AG04449 (cell line): ENCODE measurements around the gene SLC17A8.

Source experiments
- CTCF ChIA-PET: fragments of 350-600 bp; formaldehyde crosslinking; extraction: SDS; loops from one replicate; lab custom pipeline; 2021; ENCODE audit warnings: antibody characterized with exemption; lab: Yijun Ruan, JAX
- POLR2A ChIA-PET: fragments of 400-600, 350-600 bp; formaldehyde crosslinking; extraction: SDS; loops from one replicate; lab custom pipeline; 2020; ENCODE audit warnings: antibody characterized with exemption, inconsistent platforms; lab: Yijun Ruan, JAX
- DNase-seq: peaks from one replicate; pipeline ENCODE4 v3.0.0-alpha.2; 2010; ENCODE audit warnings: low read depth, low spot score
- H3K4me3 ChIP-seq: 2 replicates; pipeline ENCODE4 v1.5.1; 2011; ENCODE audit warnings: low read depth, mild to moderate bottlenecking, control low read depth, low read length
- TF ChIP-seq, protein P1 (sequence below): IDR thresholded peaks from one replicate; pipeline ENCODE4 v1.5.1; 2011; ENCODE audit warnings: mild to moderate bottlenecking, moderate library complexity, low read length, control low read depth, inconsistent platforms; ENCODE audit not compliant: insufficient read depth; ENCODE audit errors: missing control alignments

Gene SLC17A8

DNA sequence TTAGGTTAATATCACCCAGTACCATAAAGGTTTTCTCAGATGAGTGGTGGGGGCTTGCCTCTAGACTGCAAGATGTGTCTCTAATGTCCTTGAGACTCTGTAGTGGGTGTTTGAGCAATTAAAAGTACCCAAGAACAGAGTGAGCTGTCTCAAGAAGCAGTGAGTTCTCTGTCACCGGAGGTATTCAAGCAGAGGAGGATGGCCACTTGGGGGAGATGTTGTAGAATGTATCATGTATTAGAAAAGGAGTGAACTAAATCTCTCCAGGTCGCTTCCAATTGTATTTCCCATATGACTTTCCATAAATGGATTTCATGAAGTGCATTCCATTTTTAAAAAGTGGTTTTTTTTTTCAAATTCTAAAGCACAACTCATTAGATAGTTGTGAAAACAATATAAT lies 35.0 kb downstream of the SLC17A8 start:
- H3K4me3 ChIP-seq: no peak overlapping the region
- no peak for DNase-seq
- TF ChIP-seq, protein P1, sequence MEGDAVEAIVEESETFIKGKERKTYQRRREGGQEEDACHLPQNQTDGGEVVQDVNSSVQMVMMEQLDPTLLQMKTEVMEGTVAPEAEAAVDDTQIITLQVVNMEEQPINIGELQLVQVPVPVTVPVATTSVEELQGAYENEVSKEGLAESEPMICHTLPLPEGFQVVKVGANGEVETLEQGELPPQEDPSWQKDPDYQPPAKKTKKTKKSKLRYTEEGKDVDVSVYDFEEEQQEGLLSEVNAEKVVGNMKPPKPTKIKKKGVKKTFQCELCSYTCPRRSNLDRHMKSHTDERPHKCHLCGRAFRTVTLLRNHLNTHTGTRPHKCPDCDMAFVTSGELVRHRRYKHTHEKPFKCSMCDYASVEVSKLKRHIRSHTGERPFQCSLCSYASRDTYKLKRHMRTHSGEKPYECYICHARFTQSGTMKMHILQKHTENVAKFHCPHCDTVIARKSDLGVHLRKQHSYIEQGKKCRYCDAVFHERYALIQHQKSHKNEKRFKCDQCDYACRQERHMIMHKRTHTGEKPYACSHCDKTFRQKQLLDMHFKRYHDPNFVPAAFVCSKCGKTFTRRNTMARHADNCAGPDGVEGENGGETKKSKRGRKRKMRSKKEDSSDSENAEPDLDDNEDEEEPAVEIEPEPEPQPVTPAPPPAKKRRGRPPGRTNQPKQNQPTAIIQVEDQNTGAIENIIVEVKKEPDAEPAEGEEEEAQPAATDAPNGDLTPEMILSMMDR: no peak
- ChIA-PET CTCF (no interaction called here), POLR2A (no interaction called here)

DNA sequence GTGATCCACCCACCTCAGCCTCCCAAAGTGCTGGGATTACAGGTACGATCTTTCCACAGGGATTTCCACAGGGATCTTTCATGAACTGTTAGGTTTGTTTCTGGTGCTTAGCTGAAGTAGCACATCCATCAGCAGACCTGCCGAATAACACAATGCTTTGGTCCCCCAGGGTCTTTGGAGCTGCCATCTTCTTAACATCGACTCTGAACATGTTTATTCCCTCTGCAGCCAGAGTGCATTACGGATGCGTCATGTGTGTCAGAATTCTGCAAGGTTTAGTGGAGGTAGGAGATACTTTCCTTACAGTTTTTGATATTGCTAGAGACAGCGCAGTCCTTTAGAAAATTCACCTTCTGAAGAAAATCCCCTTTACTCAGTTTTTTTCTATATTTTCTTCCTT lies 36.3 kb downstream of the SLC17A8 start:
- ChIA-PET POLR2A (no interaction called here), CTCF (no interaction called here)
- no peak overlapping the region for H3K4me3 ChIP-seq
- DNase-seq: no peak
- TF ChIP-seq, protein P1: no peak

DNA sequence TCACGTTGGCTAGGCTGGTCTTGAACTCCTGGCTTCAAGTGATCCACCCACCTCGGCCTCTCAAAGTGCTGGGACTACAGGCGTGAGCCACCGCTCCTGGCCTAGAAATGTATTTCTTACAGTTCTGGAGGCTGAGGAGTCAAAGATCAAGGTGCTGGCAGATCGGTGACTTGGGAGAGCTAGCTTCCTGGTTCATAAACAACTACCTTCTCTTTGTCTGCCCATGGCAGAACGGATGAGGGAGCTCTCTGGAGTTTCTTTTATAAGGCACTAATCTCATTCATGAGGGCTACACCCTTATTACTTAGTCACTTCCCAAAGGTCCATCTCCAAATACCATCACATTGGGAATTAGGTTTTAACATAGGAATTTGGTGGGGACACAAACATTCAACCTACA lies 38.9 kb downstream of the SLC17A8 start:
- DNase-seq: no peak
- TF ChIP-seq, protein P1: no peak
- POLR2A ChIA-PET: no interaction called here
- CTCF ChIA-PET: interaction anchor here (0.9 kb wide), 1 partner anchor 9 kb away, joined by 3 read pairs; no protein-coding TSS in a partner anchor
- no peak overlapping the region for H3K4me3 ChIP-seq

DNA sequence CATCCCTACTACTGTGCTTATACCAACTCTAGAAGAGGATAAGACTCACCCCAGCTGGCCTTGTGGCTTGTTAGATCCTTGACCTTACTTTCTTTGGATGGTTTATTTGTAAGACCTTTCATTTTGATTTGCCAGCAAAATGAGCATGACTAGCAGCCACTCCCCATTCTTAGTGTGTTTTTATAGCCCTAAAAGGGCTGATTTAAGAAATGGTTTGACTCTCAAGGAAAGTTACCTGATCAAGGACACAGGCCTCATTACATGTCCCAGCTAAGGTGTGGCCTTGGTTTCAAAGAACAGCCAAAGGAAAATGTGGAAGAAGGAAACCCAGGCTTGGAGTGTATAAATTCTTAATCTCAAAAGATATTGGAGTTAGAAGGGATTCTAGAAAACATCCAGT lies 41.4 kb downstream of the SLC17A8 start:
- TF ChIP-seq, protein P1: no peak
- DNase-seq: no peak
- ChIA-PET CTCF (no interaction called here), POLR2A (no interaction called here)
- H3K4me3 ChIP-seq: no peak overlapping the region

DNA sequence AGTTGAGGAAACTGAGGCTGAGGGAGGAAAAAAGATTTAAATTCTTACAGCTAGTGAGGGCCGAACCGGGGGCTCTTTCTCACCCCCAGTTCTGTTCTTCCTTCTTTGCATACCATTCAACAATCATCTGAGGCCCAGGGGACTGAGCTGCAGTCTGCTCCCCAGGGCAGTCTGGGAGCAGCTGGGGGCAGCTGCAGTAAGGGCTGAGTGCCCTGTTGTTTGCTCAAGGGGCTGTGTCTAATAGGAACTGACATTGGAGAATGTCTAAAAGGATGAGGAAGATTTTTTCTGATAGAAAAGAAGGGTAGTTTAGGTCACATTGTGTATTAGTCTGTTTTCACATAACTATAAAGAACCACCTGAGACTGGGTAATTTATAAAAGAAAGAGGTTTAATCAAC lies 42.2 kb downstream of the SLC17A8 start:
- ChIA-PET POLR2A (no interaction called here), CTCF (no interaction called here)

DNA sequence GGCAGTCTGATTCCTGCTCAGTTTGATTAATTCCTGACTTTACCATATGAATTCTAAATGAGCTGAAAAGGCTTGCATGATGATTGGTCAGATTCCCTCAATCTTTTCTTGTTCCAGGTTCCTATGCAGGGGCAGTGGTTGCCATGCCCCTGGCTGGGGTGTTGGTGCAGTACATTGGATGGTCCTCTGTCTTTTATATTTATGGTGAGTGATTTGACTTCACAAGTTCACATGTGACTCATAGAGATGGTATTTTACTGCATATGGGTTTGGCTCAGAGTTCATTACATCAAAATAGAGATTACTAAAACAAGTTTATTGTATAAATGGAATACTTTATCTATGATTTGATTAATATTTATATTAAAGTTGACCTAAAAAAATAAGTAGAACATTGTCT lies 44.8 kb downstream of the SLC17A8 start:
- ChIA-PET CTCF (no interaction called here), POLR2A (no interaction called here)
- DNase-seq: peak; percentile 1
- TF ChIP-seq, protein P1: no peak
- no peak overlapping the region for H3K4me3 ChIP-seq

More for the DNA sequence above, 42.2 kb downstream of the SLC17A8 start:
- no peak for DNase-seq
- TF ChIP-seq, protein P1: no peak
- no peak overlapping the region for H3K4me3 ChIP-seq
